PC-3 (cell line): ENCODE measurements around the gene ZXDC. TPM values are rescaled to one million over a fixed set of nuclear protein-coding genes. Genes with fewer than 3 reads are reported as not detected.

Source experiments
- ATAC-seq: fragments of 200-7000 bp; cut with Tn5 transposase; 2 replicates; pipeline ENCODE4 v1.9.1; 2020; ENCODE audit warnings: mild to moderate bottlenecking, moderate library complexity
- BruUV-seq: library from RNA; stranded (reverse); fragments of 400-500 nt; replicated peaks from 2 replicates; lab custom pipeline; 2021; lab: Mats Ljungman, UMichigan
- CTCF ChIA-PET: fragments of 300-600 bp; sonication (Branson Sonifier 250); formaldehyde crosslinking; loops from one replicate; lab custom pipeline; 2022; ENCODE audit warnings: antibody characterized with exemption; lab: Charles Lee
- POLR2A ChIA-PET: fragments of 300-600 bp; sonication (Branson Sonifier 250); formaldehyde crosslinking; loops from one replicate; lab custom pipeline; 2022; ENCODE audit warnings: antibody characterized with exemption; ENCODE audit not compliant: unreplicated experiment; lab: Charles Lee
- DNase-seq: peaks from one replicate; pipeline ENCODE4 v3.0.0-alpha.2; 2015
- H2AFZ ChIP-seq: fragments of 300-600 bp; sonication (generic); 2 replicates; pipeline ENCODE4 v1.6.0; 2016; ENCODE audit warnings: antibody characterized with exemption, low read length
- H3F3A ChIP-seq: fragments of 300-600 bp; sonication (generic); one replicate; pipeline ENCODE4 v1.6.0; 2017; ENCODE audit warnings: antibody characterized with exemption, low read length, control low read depth, mild to moderate bottlenecking; ENCODE audit not compliant: unreplicated experiment
- H3K27ac ChIP-seq: fragments of 300-600 bp; sonication (generic); 2 replicates; pipeline ENCODE4 v1.5.1; 2016; ENCODE audit warnings: mild to moderate bottlenecking, low read length
- H3K27me3 ChIP-seq: fragments of 300-600 bp; sonication (generic); 2 replicates; pipeline ENCODE4 v1.6.1; 2016; ENCODE audit warnings: low read length, mixed read lengths
- H3K36me3 ChIP-seq: fragments of 300-600 bp; sonication (generic); 2 replicates; pipeline ENCODE4 v1.6.1; 2016; ENCODE audit warnings: low read depth, mixed run types, low read length, mixed read lengths
- H3K4me1 ChIP-seq: fragments of 300-600 bp; sonication (generic); 2 replicates; pipeline ENCODE4 v1.5.1; 2016; ENCODE audit warnings: low read length; ENCODE audit not compliant: insufficient read depth
- H3K4me2 ChIP-seq: fragments of 300-600 bp; sonication (generic); 2 replicates; pipeline ENCODE4 v1.6.0; 2016; ENCODE audit warnings: low read length
- H3K4me3 ChIP-seq: fragments of 300-600 bp; sonication (generic); 2 replicates; pipeline ENCODE4 v1.5.1; 2016; ENCODE audit warnings: mild to moderate bottlenecking, low read length, mixed read lengths
- H3K79me2 ChIP-seq: fragments of 300-600 bp; sonication (generic); 2 replicates; pipeline ENCODE4 v1.6.1; 2017; ENCODE audit warnings: low read length, mixed read lengths
- H3K9ac ChIP-seq: fragments of 300-600 bp; sonication (generic); 2 replicates; pipeline ENCODE4 v1.6.0; 2016; ENCODE audit warnings: mild to moderate bottlenecking, low read length
- H3K9me2 ChIP-seq: fragments of 300-600 bp; sonication (generic); replicated peaks from 2 replicates; pipeline ENCODE4 v1.6.1; 2016; ENCODE audit warnings: mixed run types, low read length, mixed read lengths
- H3K9me3 ChIP-seq: fragments of 300-600 bp; sonication (generic); 2 replicates; pipeline ENCODE4 v1.6.1; 2016; ENCODE audit warnings: low read length, mixed read lengths
- H4K20me1 ChIP-seq: fragments of 300-600 bp; sonication (generic); 2 replicates; pipeline ENCODE4 v1.6.1; 2016; ENCODE audit warnings: low read length, mixed read lengths
- EZH2 ChIP-seq: fragments of 300-600 bp; sonication (generic); IDR thresholded peaks from one replicate; pipeline ENCODE4 v1.6.1; 2017; ENCODE audit warnings: antibody characterized with exemption, mild to moderate bottlenecking, low read length; ENCODE audit not compliant: unreplicated experiment
- EZH2phosphoT487 ChIP-seq: fragments of 300-600 bp; sonication (generic); IDR thresholded peaks from 2 replicates; pipeline ENCODE4 v1.6.1; 2018; ENCODE audit warnings: mild to moderate bottlenecking, antibody characterized with exemption, low read length, borderline replicate concordance
- intact Hi-C: fragments of 100-400 bp; cut with micrococcal nuclease; formaldehyde crosslinking; loops from 2 replicates; pipeline ENCODE4 v1.9.0; 2023
- total RNA-seq: library from RNA; depleted of rRNA; stranded (reverse); fragments of >200 nt; gene quantifications from 2 replicates; pipeline ENCODE4 v1.2.3, GENCODE V29; 2014
- TF ChIP-seq, protein P1 (sequence below): fragments of 300-600 bp; sonication (generic); conservative IDR thresholded peaks from 2 replicates; pipeline ENCODE4 v1.5.1; 2017; ENCODE audit warnings: antibody characterized with exemption, low read depth, mild to moderate bottlenecking, low read length

Gene ZXDC
- total RNA-seq, 1 experiment from 2014 or later, result 18.7 TPM

DNA sequence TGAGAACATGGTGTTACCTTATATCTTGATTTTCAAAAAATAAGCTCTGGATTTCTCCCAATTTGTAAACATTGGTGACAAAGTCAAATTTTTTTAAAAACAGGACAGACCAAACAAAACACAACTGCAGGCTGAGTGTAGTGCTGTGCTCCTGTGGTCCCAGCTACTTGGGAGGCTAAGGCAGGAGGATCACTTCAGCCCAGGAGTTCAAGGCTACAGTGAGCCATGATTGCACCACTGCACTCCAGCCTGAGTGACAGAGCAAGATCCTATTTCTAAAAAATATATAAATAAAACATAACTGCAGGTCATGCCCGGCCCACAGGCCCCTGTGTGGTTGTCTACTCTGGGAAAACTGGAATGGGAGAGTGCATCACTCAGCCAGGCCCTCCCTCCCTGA lies 4.0 kb upstream of the ZXDC start:
- H3K79me2 ChIP-seq, result peaks cover 5% of the 10 kb centered on the region
- H3K27ac ChIP-seq, result no peak overlapping the region
- H3K4me1 ChIP-seq, result no peaks in the 10 kb centered on the region; the same call in 1 of the 2 replicates
- H3K36me3 ChIP-seq, result no peaks in the 10 kb centered on the region
- no peaks in the 10 kb centered on the region for H3K9me3 ChIP-seq
- no peaks in the 10 kb centered on the region for H3K27me3 ChIP-seq
- ChIA-PET POLR2A (no interaction called here), CTCF (no interaction called here)
- H3K4me2 ChIP-seq, result no peak overlapping the region
- H4K20me1 ChIP-seq, result peaks cover 4% of the 10 kb centered on the region; the same call in 1 of the 2 replicates
- intact Hi-C loops, result loop anchor here (5.0 kb wide), 1 partner anchor 562 kb away; no protein-coding TSS in a partner anchor
- H3K9me2 ChIP-seq, result no peaks in the 10 kb centered on the region
- H2AFZ ChIP-seq, result no peak overlapping the region
- no peak overlapping the region for H3K9ac ChIP-seq
- ATAC-seq (no peak), DNase-seq (no peak)
- H3F3A ChIP-seq, result no peaks in the 10 kb centered on the region
- no TSS peak for BruUV-seq
- no peak overlapping the region for H3K4me3 ChIP-seq
- TF ChIP-seq, protein P1, sequence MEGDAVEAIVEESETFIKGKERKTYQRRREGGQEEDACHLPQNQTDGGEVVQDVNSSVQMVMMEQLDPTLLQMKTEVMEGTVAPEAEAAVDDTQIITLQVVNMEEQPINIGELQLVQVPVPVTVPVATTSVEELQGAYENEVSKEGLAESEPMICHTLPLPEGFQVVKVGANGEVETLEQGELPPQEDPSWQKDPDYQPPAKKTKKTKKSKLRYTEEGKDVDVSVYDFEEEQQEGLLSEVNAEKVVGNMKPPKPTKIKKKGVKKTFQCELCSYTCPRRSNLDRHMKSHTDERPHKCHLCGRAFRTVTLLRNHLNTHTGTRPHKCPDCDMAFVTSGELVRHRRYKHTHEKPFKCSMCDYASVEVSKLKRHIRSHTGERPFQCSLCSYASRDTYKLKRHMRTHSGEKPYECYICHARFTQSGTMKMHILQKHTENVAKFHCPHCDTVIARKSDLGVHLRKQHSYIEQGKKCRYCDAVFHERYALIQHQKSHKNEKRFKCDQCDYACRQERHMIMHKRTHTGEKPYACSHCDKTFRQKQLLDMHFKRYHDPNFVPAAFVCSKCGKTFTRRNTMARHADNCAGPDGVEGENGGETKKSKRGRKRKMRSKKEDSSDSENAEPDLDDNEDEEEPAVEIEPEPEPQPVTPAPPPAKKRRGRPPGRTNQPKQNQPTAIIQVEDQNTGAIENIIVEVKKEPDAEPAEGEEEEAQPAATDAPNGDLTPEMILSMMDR, result no peak
- TF ChIP-seq EZH2, result no peak

DNA sequence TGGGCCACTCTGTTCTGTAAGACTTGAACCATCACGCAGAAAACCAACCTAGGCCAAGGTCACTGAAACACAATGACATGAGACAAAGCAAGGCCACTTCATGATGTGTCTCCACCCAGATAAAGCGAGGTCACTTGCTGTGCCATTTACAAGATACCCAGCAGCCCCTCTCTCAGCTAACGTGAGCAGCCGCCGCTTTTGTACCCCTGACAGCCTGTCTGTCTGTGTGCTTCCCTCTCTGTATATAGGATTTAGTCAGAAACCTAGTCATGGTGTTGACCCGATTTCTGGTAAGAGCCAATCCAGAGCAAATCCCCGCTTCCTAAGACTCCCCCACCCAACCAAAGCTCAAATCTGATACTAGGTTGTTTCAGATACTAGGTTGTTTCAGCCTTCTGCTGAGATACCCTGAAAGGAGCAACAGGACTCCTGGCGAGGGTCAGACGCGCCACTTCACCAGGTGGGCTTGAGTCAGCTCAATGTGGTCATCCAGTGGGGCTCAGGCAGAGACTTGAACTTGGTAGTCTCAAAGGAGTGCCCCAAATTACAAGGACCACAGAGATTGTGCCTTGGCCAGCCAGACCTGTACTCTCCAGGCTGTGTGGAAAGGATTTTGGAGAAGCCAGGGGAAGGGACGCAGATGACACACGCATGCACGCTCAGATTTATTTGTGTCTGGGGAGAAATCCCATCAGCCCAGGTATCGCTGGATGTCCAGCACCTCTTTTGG lies 3.1 kb upstream of the ZXDC start:
- ChIA-PET CTCF (no interaction called here), POLR2A (no interaction called here)
- Histone ChIP-seq H3K9me3 (no peaks in the 10 kb centered on the region), H3K4me3 (no peak overlapping the region), H3K4me2 (no peak overlapping the region), H2AFZ (no peak overlapping the region), H3K27ac (no peak overlapping the region), H3K36me3 (no peaks in the 10 kb centered on the region), H3K4me1 (peaks cover 1% of the 10 kb centered on the region), H4K20me1 (peaks cover 9% of the 10 kb centered on the region; the same call in 1 of the 2 replicates), H3K27me3 (no peaks in the 10 kb centered on the region), H3K9ac (no peak overlapping the region), H3K79me2 (peaks cover 14% of the 10 kb centered on the region), H3K9me2 (no peaks in the 10 kb centered on the region), H3F3A (no peaks in the 10 kb centered on the region)
- intact Hi-C loops, result loop anchor here (5.0 kb wide), 1 partner anchor 561 kb away; no protein-coding TSS in a partner anchor
- ATAC-seq (no peak), DNase-seq (no peak)
- no TSS peak for BruUV-seq
- TF ChIP-seq, protein P1, result no peak
- no peak for TF ChIP-seq EZH2
- TF ChIP-seq EZH2phosphoT487, result no peak

DNA sequence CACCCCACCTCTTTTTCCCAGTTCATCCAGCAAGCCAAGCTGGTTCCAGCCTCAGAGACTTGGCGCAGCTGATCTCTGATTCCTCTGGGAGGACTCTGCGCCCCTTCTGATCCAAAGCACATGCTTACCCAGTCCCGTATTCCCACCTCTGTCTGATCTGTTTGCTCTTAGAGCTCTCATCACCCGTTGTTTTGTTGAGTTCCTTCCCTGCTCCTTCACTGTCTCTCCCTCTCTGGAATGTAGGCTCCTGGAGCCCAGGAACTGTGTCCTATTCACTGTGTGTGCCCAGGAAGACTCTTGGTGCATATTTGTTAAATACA lies 1.3 kb upstream of the ZXDC start:
- no peak overlapping the region for H3K27ac ChIP-seq
- CTCF ChIA-PET, result no interaction called here

More for the DNA sequence above, 1.3 kb upstream of the ZXDC start:
- no TSS peak for BruUV-seq
- no peak for ATAC-seq
- Histone ChIP-seq H3K79me2 (peaks cover 31% of the 10 kb centered on the region), H3K9me3 (no peaks in the 10 kb centered on the region), H3K4me3 (no peak overlapping the region), H3K27me3 (no peaks in the 10 kb centered on the region), H3K4me1 (peaks cover 18% of the 10 kb centered on the region), H3K9me2 (no peaks in the 10 kb centered on the region), H3K4me2 (no peak overlapping the region), H3K36me3 (no peaks in the 10 kb centered on the region; the same call in 1 of the 2 replicates), H3F3A (no peaks in the 10 kb centered on the region), H3K9ac (no peak overlapping the region), H2AFZ (no peak overlapping the region), H4K20me1 (peaks cover 23% of the 10 kb centered on the region)
- POLR2A ChIA-PET, result no interaction called here
- no peak for DNase-seq
- TF ChIP-seq EZH2phosphoT487 (no peak), EZH2 (no peak)
- TF ChIP-seq, protein P1, result no peak
- intact Hi-C loops, result loop anchor here (5.0 kb wide), 1 partner anchor 560 kb away; no protein-coding TSS in a partner anchor
